Measurements from ENCODE around the gene WDR81.

- TF ChIP-seq CTCF (IDR thresholded peaks at IDR 0.05), result no peak
- no peak for TF ChIP-seq POLR2A (IDR thresholded peaks at IDR 0.05)
Measured at GRCh38 chr17:1727258-1727789, 2.8 kb downstream of the WDR81 start.

Data from esophagus squamous epithelium (tissue), 4 donors.